Transverse colon (tissue), 4 donors: ENCODE results near the gene UBXN10.

ENCODE experiments used
- CTCF ChIP-seq, 5 experiments: fragments of 200-600 bp in 3 of 5; fragments of 450-650 bp in 2 of 5; sonication (generic) in 3 of 5; IDR thresholded peaks; 1 replicate in 2 of 5; 2 replicates in 3 of 5; pipeline ENCODE4 v1.5.1; 2016 to 2017; ENCODE audit warnings: antibody characterized with exemption in 5 of 5, inconsistent platforms in 3 of 5, mild to moderate bottlenecking in 2 of 5, moderate library complexity in 1 of 5
- POLR2A ChIP-seq: fragments of 450-650 bp; IDR thresholded peaks from one replicate; pipeline ENCODE4 v1.6.1; 2016; ENCODE audit warnings: antibody characterized with exemption, mild to moderate bottlenecking, moderate library complexity
- POLR2AphosphoS5 ChIP-seq, 3 donors: sonication (generic); formaldehyde crosslinking; IDR thresholded peaks; one replicate each; pipeline ENCODE4 v1.6.1; 2016; ENCODE audit warnings: antibody characterized with exemption in 3 of 3

DNA sequence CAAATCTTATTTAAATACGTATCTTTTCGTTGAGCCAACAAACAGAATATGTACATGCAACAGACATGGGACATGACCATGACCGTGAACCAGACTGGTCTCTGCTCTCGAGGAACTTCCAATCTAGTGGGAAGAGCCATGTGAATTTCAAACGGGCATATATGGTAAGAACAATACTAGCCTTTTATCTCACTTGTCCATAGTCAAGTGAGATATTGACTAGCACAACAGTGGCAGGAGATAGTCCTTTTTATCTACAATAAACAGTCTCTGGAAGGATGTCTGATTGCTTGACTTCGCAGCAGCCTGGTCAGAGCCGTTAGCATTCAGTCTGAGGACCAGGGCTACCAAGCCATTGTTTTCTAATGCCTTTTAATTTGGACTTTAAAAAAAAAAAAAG, 13.0 kb downstream of the UBXN10 start:
- TF ChIP-seq CTCF (IDR thresholded peaks at IDR 0.05) (no peak), POLR2A (no peak), POLR2AphosphoS5 (IDR thresholded peaks at IDR 0.05) (no peak)
